Measurements from ENCODE around the gene CBX3.
"Not testable (repeated sequence)": the region's sequence is repeated elsewhere in the genome, so short reads cannot be mapped to it uniquely, and the experiment has no call there.

The CBX3 gene

GRCh38 chr7:26203016-26203415, 1.5 kb downstream of the CBX3 start:
- DNase-seq, result peak in 1 of 2 experiments; percentile 69

GRCh38 chr7:26208040-26208439, 6.5 kb downstream of the CBX3 start:
- no peak for DNase-seq

GRCh38 chr7:26212921-26213718, 11.6 kb downstream of the CBX3 start:
- no peak for DNase-seq

- peak; percentile 27 to 31 for DNase-seq
Observed at GRCh38 chr7:26213807-26214515, 12.4 kb downstream of the CBX3 start.

- no peak for DNase-seq
Observed at GRCh38 chr7:26216049-26216448, 14.5 kb downstream of the CBX3 start.

GRCh38 chr7:26224359-26224758, 22.8 kb downstream of the CBX3 start:
- no peak for DNase-seq

GRCh38 chr7:26227987-26228386, 26.4 kb downstream of the CBX3 start:
- DNase-seq, result no peak

GRCh38 chr7:26233902-26234511, 32.5 kb downstream of the CBX3 start:
- no peak for DNase-seq

GRCh38 chr7:26237035-26237807, 35.7 kb downstream of the CBX3 start:
- DNase-seq, result no peak

GRCh38 chr7:26238032-26238431, 36.5 kb downstream of the CBX3 start:
- no peak for DNase-seq

GRCh38 chr7:26245150-26245549, 43.6 kb downstream of the CBX3 start:
- DNase-seq, result no peak

GRCh38 chr7:26250239-26250638, 48.7 kb downstream of the CBX3 start:
- no peak for DNase-seq

GRCh38 chr7:26261866-26262265, 60.3 kb downstream of the CBX3 start:
- DNase-seq, result not testable (repeated sequence)
